A673 (cell line): ENCODE results near the gene CPXM1.

Experiments used
- EZH2 ChIP-seq: fragments of 200-600 bp; sonication (generic); IDR thresholded peaks from 2 replicates; pipeline ENCODE4 v1.6.1; 2017; ENCODE audit warnings: borderline replicate concordance, low read depth, mild to moderate bottlenecking, mixed read lengths, antibody characterized with exemption, low read length; ENCODE audit not compliant: poor library complexity, severe bottlenecking
- TF ChIP-seq, protein P1 (sequence below): fragments of 300-800, 200-600 bp; sonication (generic); conservative IDR thresholded peaks from 2 replicates; pipeline ENCODE4 v1.5.1; 2017; ENCODE audit warnings: low read depth, mild to moderate bottlenecking, antibody characterized with exemption, low read length, moderate library complexity, mixed read lengths

DNA sequence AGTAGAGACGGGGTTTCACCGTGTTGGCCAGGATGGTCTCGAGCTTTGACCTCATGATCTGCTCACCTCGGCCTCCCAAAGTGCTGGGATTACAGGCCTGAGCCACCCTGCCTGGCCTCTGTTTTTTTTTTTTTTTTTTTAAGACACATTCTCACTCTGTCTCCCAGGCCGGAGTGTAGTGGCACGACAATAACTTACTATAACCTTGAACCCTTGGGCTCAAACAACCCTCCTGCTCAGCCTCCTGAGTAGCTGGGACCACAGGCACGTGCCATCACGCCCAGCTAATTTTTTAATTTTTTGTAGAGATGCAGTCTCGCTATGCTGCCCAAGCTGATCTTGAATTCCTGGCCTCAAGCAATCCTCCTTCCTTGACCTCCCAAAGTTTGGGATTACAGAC, 26.6 kb downstream of the CPXM1 start:
- TF ChIP-seq, protein P1, sequence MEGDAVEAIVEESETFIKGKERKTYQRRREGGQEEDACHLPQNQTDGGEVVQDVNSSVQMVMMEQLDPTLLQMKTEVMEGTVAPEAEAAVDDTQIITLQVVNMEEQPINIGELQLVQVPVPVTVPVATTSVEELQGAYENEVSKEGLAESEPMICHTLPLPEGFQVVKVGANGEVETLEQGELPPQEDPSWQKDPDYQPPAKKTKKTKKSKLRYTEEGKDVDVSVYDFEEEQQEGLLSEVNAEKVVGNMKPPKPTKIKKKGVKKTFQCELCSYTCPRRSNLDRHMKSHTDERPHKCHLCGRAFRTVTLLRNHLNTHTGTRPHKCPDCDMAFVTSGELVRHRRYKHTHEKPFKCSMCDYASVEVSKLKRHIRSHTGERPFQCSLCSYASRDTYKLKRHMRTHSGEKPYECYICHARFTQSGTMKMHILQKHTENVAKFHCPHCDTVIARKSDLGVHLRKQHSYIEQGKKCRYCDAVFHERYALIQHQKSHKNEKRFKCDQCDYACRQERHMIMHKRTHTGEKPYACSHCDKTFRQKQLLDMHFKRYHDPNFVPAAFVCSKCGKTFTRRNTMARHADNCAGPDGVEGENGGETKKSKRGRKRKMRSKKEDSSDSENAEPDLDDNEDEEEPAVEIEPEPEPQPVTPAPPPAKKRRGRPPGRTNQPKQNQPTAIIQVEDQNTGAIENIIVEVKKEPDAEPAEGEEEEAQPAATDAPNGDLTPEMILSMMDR = no peak
- TF ChIP-seq EZH2 = no peak
